GM10266 (cell line): ENCODE measurements around the gene FAM241B.

Experiments
- DNase-seq: peaks from one replicate; pipeline ENCODE4 v3.0.0; 2012; ENCODE audit errors: extremely low spot score
- CTCF ChIP-seq: IDR thresholded peaks from 2 replicates; pipeline ENCODE4 v1.5.1; 2012; ENCODE audit warnings: mild to moderate bottlenecking, low read depth; ENCODE audit not compliant: control insufficient read depth, insufficient read depth; ENCODE audit errors: missing control alignments

FAM241B gene

GRCh38 chr10:69645296-69646184 lies 15.5 kb downstream of the FAM241B start:
- no peak for DNase-seq
- TF ChIP-seq CTCF: no peak

GRCh38 chr10:69646185-69647060 lies 16.4 kb downstream of the FAM241B start:
- no peak for TF ChIP-seq CTCF
- no peak for DNase-seq

- no peak for TF ChIP-seq CTCF
- DNase-seq: no peak
These were observed 17.1 kb downstream of the FAM241B start for GRCh38 chr10:69647126-69647525.

- DNase-seq: no peak
- no peak for TF ChIP-seq CTCF
These were observed 17.8 kb downstream of the FAM241B start for GRCh38 chr10:69647819-69648218.

GRCh38 chr10:69648461-69648860 lies 18.4 kb downstream of the FAM241B start:
- DNase-seq: no peak
- no peak for TF ChIP-seq CTCF

GRCh38 chr10:69649786-69650550 lies 19.9 kb downstream of the FAM241B start:
- no peak for DNase-seq

More at GRCh38 chr10:69649786-69650550, 19.9 kb downstream of the FAM241B start:
- TF ChIP-seq CTCF: no peak
